ENCODE results near the gene ULBP1.
"Not testable (repeated sequence)": the region's sequence is repeated elsewhere in the genome, so short reads cannot be mapped to it uniquely, and the experiment has no call there.

The ULBP1 gene

GRCh38 chr6:149979293-149979692, 15.6 kb downstream of the ULBP1 start:
- no peak for DNase-seq

- DNase-seq = no peak
Measured at GRCh38 chr6:149983145-149983544, 19.4 kb downstream of the ULBP1 start.

- no peak for DNase-seq
Measured at GRCh38 chr6:149984773-149985172, 21.0 kb downstream of the ULBP1 start.

GRCh38 chr6:149985481-149985937, 21.8 kb downstream of the ULBP1 start:
- DNase-seq = no peak

GRCh38 chr6:149987602-149988107, 23.9 kb downstream of the ULBP1 start:
- no peak for DNase-seq

GRCh38 chr6:149988550-149989346, 25.0 kb downstream of the ULBP1 start:
- no peak for DNase-seq

GRCh38 chr6:149990212-149990660, 26.5 kb downstream of the ULBP1 start:
- no peak for DNase-seq

GRCh38 chr6:149990661-149991471, 27.1 kb downstream of the ULBP1 start:
- DNase-seq = no peak

- DNase-seq = not testable (repeated sequence)
Measured at GRCh38 chr6:149991472-149991795, 27.7 kb downstream of the ULBP1 start.

- no peak for DNase-seq
Measured at GRCh38 chr6:149991838-149992237, 28.1 kb downstream of the ULBP1 start.

- DNase-seq = no peak
Measured at GRCh38 chr6:149995235-149995750, 31.6 kb downstream of the ULBP1 start.

GRCh38 chr6:149995971-149996370, 32.2 kb downstream of the ULBP1 start:
- no peak for DNase-seq

GRCh38 chr6:149999636-150000035, 35.9 kb downstream of the ULBP1 start:
- DNase-seq = no peak

GRCh38 chr6:150001295-150002008, 37.7 kb downstream of the ULBP1 start:
- no peak for DNase-seq

- no peak for DNase-seq
Measured at GRCh38 chr6:150002710-150003109, 39.0 kb downstream of the ULBP1 start.

- not testable (repeated sequence) for DNase-seq
Measured at GRCh38 chr6:150003599-150003998, 39.9 kb downstream of the ULBP1 start.

- no peak for DNase-seq
Measured at GRCh38 chr6:150004101-150004782, 40.5 kb downstream of the ULBP1 start.

- DNase-seq = peak; percentile 68
Measured at GRCh38 chr6:150004783-150005717, 41.3 kb downstream of the ULBP1 start.

- DNase-seq = no peak
Measured at GRCh38 chr6:150005761-150006651, 42.3 kb downstream of the ULBP1 start.

- no peak for DNase-seq
Measured at GRCh38 chr6:150006961-150007464, 43.3 kb downstream of the ULBP1 start.
